B cell (primary cell): ENCODE results near the gene DOP1B. TPM values are rescaled to one million over a fixed set of nuclear protein-coding genes. Genes with fewer than 3 reads are reported as not detected.
"Not testable (repeated sequence)": the region's sequence is repeated elsewhere in the genome, so short reads cannot be mapped to it uniquely, and the experiment has no call there.

Experiments used
- ATAC-seq: fragments of 200-7000 bp; cut with Tn5 transposase; one replicate; pipeline ENCODE4 v1.10.0; 2021; ENCODE audit warnings: low read depth, mild to moderate bottlenecking, moderate number of reproducible peaks, moderate library complexity
- CTCF ChIA-PET: fragments of 350-600 bp; sonication (Branson Sonifier 250); formaldehyde crosslinking; loops from one replicate; lab custom pipeline; 2021; ENCODE audit warnings: antibody characterized with exemption, inconsistent platforms; lab: Charles Lee
- POLR2A ChIA-PET: fragments of 350-600 bp; sonication (Branson Sonifier 250); formaldehyde crosslinking; loops from one replicate; lab custom pipeline; 2021; ENCODE audit warnings: antibody characterized with exemption; lab: Charles Lee
- DNase-seq: peaks from one replicate; pipeline ENCODE4 v3.0.0; 2013
- H2AFZ ChIP-seq: 2 replicates; pipeline ENCODE4 v1.6.1; 2012; ENCODE audit warnings: mild to moderate bottlenecking, low read depth, low read length; ENCODE audit not compliant: insufficient read depth, poor library complexity, severe bottlenecking
- H3K27ac ChIP-seq, 2 donors: 1 replicate in 1 of 2; 2 replicates in 1 of 2; pipeline ENCODE4 v1.5.1; 2012 to 2013; ENCODE audit warnings: low read length in 2 of 2, mild to moderate bottlenecking in 2 of 2, moderate library complexity in 1 of 2
- H3K27me3 ChIP-seq, 4 experiments: fragments of 200-600 bp in 1 of 4; sonication (generic) in 1 of 4; replicated peaks in 1 of 4; 1 replicate in 2 of 4; 2 replicates in 2 of 4; pipeline versions ENCODE4 v1.6.1 to v1.7.0; 2013 to 2016; ENCODE audit warnings: low read length in 3 of 4, mild to moderate bottlenecking in 2 of 4, mixed read lengths in 1 of 4, moderate library complexity in 1 of 4; ENCODE audit not compliant: insufficient read depth in 4 of 4, control insufficient read depth in 3 of 4; ENCODE audit errors: control extremely low read depth in 1 of 4
- H3K36me3 ChIP-seq, 2 experiments: replicated peaks in 1 of 2; 1 replicate in 1 of 2; 2 replicates in 1 of 2; pipeline versions ENCODE4 v1.6.1 to v1.7.1; 2013; ENCODE audit warnings: low read length in 1 of 2; ENCODE audit not compliant: insufficient read depth in 2 of 2, control insufficient read depth in 1 of 2; ENCODE audit errors: control extremely low read depth in 1 of 2, extremely low read depth in 1 of 2
- H3K4me1 ChIP-seq, 2 donors: fragments of 200-600 bp in 1 of 2; sonication (generic) in 1 of 2; 1 replicate in 1 of 2; 2 replicates in 1 of 2; pipeline versions ENCODE4 v1.5.1 to v1.6.1; 2013 to 2017; ENCODE audit warnings: low read length in 2 of 2; ENCODE audit not compliant: control insufficient read depth in 2 of 2, insufficient read depth in 2 of 2
- H3K4me2 ChIP-seq: replicated peaks from 2 replicates; pipeline ENCODE3; 2012; ENCODE audit warnings: mild to moderate bottlenecking, low read depth, low read length; ENCODE audit not compliant: poor library complexity, severe bottlenecking
- H3K4me3 ChIP-seq, 5 experiments: fragments of 200-600 bp in 1 of 5; sonication (generic) in 1 of 5; 1 replicate in 3 of 5; 2 replicates in 2 of 5; pipeline versions ENCODE4 v1.5.1 to v1.7.0; 2011 to 2016; ENCODE audit warnings: low read length in 4 of 5, mild to moderate bottlenecking in 4 of 5, low read depth in 2 of 5, control low read depth in 1 of 5, moderate library complexity in 1 of 5; ENCODE audit not compliant: insufficient read depth in 1 of 5; ENCODE audit errors: control extremely low read depth in 1 of 5, extremely low read depth in 1 of 5
- H3K79me2 ChIP-seq: fragments of 200-600 bp; sonication (generic); one replicate; pipeline ENCODE4 v1.6.0; 2016; ENCODE audit warnings: low read length; ENCODE audit not compliant: control insufficient read depth, insufficient read depth
- H3K9ac ChIP-seq: fragments of 200-600 bp; sonication (generic); 2 replicates; pipeline ENCODE4 v1.6.1; 2017; ENCODE audit warnings: mild to moderate bottlenecking, low read length, moderate library complexity
- H3K9me3 ChIP-seq, 3 donors: one replicate each; pipeline versions ENCODE4 v1.6.1 to v1.7.1; 2013; ENCODE audit warnings: low read length in 2 of 3; ENCODE audit not compliant: control insufficient read depth in 2 of 3, insufficient read depth in 1 of 3; ENCODE audit errors: control extremely low read depth in 1 of 3
- H4K20me1 ChIP-seq: 2 replicates; pipeline ENCODE4 v1.6.0; 2012; ENCODE audit warnings: mild to moderate bottlenecking, low read length; ENCODE audit not compliant: insufficient read depth, control insufficient read depth, poor library complexity, severe bottlenecking
- H3K27ac Mint-ChIP-seq: one replicate; pipeline ENCODE4 v1.8.0; 2021; ENCODE audit warnings: mixed read lengths
- H3K27me3 Mint-ChIP-seq: one replicate; pipeline ENCODE4 v1.8.0; 2021; ENCODE audit warnings: mixed read lengths
- H3K4me1 Mint-ChIP-seq: one replicate; pipeline ENCODE4 v1.8.0; 2021; ENCODE audit warnings: mixed read lengths
- H3K4me3 Mint-ChIP-seq: one replicate; pipeline ENCODE4 v1.8.0; 2021; ENCODE audit warnings: mixed read lengths
- H3K9me3 Mint-ChIP-seq: one replicate; pipeline ENCODE4 v1.8.0; 2022; ENCODE audit warnings: mixed read lengths; ENCODE audit not compliant: insufficient read depth
- EZH2 ChIP-seq: IDR thresholded peaks from 2 replicates; pipeline ENCODE4 v1.6.1; 2012; ENCODE audit warnings: borderline replicate concordance, low read depth, mild to moderate bottlenecking, moderate library complexity, low read length; ENCODE audit not compliant: insufficient read depth, poor library complexity, severe bottlenecking
- WGBS: methylation state at CpG from one replicate; pipeline ENCODE4 v1.1.5; 2013; ENCODE audit warnings: missing lambda C conversion rate; ENCODE audit not compliant: insufficient coverage; 5-methylcytosine and 5-hydroxymethylcytosine counted together
- intact Hi-C: fragments of 100-400 bp; cut with micrococcal nuclease; formaldehyde crosslinking; loops from one replicate; pipeline ENCODE4 v1.10.0; 2022
- polyA plus RNA-seq: library from polyadenylated mRNA; depleted of rRNA; stranded (reverse); fragments of >200 nt; gene quantifications from 2 replicates; pipeline ENCODE4 v1.2.3, GENCODE V29; 2012
- total RNA-seq, 2 donors: library from RNA; stranded (reverse); fragments of 120-200 nt in 1 of 2; gene quantifications; 1 replicate in 1 of 2; 2 replicates in 1 of 2; pipeline versions ENCODE4 v1.2.3 to v1.2.4, GENCODE V29; 2013 to 2022

The DOP1B gene
- total and polyA plus RNA-seq, 2 donors (not counting 1 experiment from before 2014, with no cell fraction given), result 31.3 to 44.2 TPM

GRCh38 chr21:36199021-36199420, 42.4 kb downstream of the DOP1B start:
- POLR2A ChIA-PET, result no interaction called here
- H3K27ac Mint-ChIP-seq, result no peak overlapping the region
- WGBS, result 94% methylated on average over 7 of the region's 9 CpGs

GRCh38 chr21:36199575-36199974, 43.0 kb downstream of the DOP1B start:
- H3K27me3 ChIP-seq, H2AFZ ChIP-seq, H3K4me3 ChIP-seq, H3K27ac Mint-ChIP-seq, CTCF ChIA-PET, H3K9me3 Mint-ChIP-seq, DNase-seq, H3K79me2 ChIP-seq, H4K20me1 ChIP-seq, H3K4me3 Mint-ChIP-seq, ATAC-seq, H3K4me1 ChIP-seq, H3K27me3 Mint-ChIP-seq, POLR2A ChIA-PET, H3K27ac ChIP-seq, H3K4me2 ChIP-seq, H3K9ac ChIP-seq, intact Hi-C loops, H3K9me3 ChIP-seq, H3K4me1 Mint-ChIP-seq: not testable (repeated sequence)
- H3K36me3 ChIP-seq, result peaks cover 0 to 50% of the 10 kb centered on the region in 2 experiments
- WGBS, result no CpG with 5 or more reads among the region's 5 CpGs

More at GRCh38 chr21:36199021-36199420, 42.4 kb downstream of the DOP1B start:
- ATAC-seq (no peak), DNase-seq (no peak)
- no peaks in the 10 kb centered on the region for H3K4me1 Mint-ChIP-seq
- no peak overlapping the region for H3K4me3 ChIP-seq
- no peak for TF ChIP-seq EZH2
- CTCF ChIA-PET, result interaction anchor here (0.7 kb wide), 1 partner anchor 826 kb away, joined by 3 read pairs; no protein-coding TSS in a partner anchor
- no peaks in the 10 kb centered on the region for H3K4me1 ChIP-seq
- H3K9me3 Mint-ChIP-seq, result no peaks in the 10 kb centered on the region
- peaks cover 8% of the 10 kb centered on the region for H4K20me1 ChIP-seq
- no peak overlapping the region for H3K9ac ChIP-seq
- no peaks in the 10 kb centered on the region for H3K27me3 ChIP-seq
- no peak overlapping the region for H3K4me3 Mint-ChIP-seq
- H2AFZ ChIP-seq, result no peak overlapping the region
- no peak overlapping the region for H3K27ac ChIP-seq
- H3K9me3 ChIP-seq, result no peaks in the 10 kb centered on the region
- no peaks in the 10 kb centered on the region for H3K27me3 Mint-ChIP-seq
- intact Hi-C loops, result no loop called here
- H3K79me2 ChIP-seq, result peaks cover 10% of the 10 kb centered on the region
- H3K4me2 ChIP-seq, result no peak overlapping the region
- H3K36me3 ChIP-seq, result peaks cover 0 to 47% of the 10 kb centered on the region in 2 experiments
